Right atrium auricular region (tissue), 2 donors: ENCODE measurements around the gene AKTIP. TPM values are rescaled to one million over a fixed set of nuclear protein-coding genes. Genes with fewer than 3 reads are reported as not detected.

ENCODE experiments used
- DNase-seq: peaks from one replicate; pipeline ENCODE4 v3.0.0-alpha.2; 2019; ENCODE audit warnings: low spot score
- H3K27ac ChIP-seq, 2 donors: fragments of 200-600 bp; sonication (generic); 1 replicate in 1 of 2; 2 replicates in 1 of 2; pipeline ENCODE4 v1.5.1; 2016 to 2019
- H3K27me3 ChIP-seq, 2 donors: fragments of 200-600 bp; sonication (generic); one replicate each; pipeline versions ENCODE4 v1.5.1 to v1.6.0; 2017 to 2019
- H3K36me3 ChIP-seq: fragments of 200-600 bp; sonication (generic); one replicate; pipeline ENCODE4 v1.5.1; 2016
- H3K4me1 ChIP-seq, 2 donors: fragments of 200-600 bp; sonication (generic); one replicate each; pipeline versions ENCODE4 v1.5.1 to v1.6.0; 2017 to 2019
- H3K4me3 ChIP-seq, 2 donors: fragments of 200-600 bp; sonication (generic); 1 replicate in 1 of 2; 2 replicates in 1 of 2; pipeline ENCODE4 v1.5.1; 2017 to 2019; ENCODE audit warnings: mild to moderate bottlenecking in 1 of 2, moderate library complexity in 1 of 2
- H3K9me3 ChIP-seq, 2 donors: fragments of 200-600 bp; sonication (generic); one replicate each; pipeline ENCODE4 v1.5.1; 2019
- CTCF ChIP-seq, 2 donors: fragments of 200-600 bp; sonication (generic); IDR thresholded peaks; one replicate each; pipeline ENCODE4 v1.5.1; 2019; ENCODE audit warnings: antibody characterized with exemption in 2 of 2
- total RNA-seq, 2 donors: library from RNA; depleted of rRNA; stranded (reverse); fragments of >200 nt; gene quantifications; one replicate each; pipeline ENCODE4 v1.1.0, GENCODE V29; 2016

Gene AKTIP
- 10 to 100 TPM; 49.8 to 85.3 TPM for total RNA-seq

DNA sequence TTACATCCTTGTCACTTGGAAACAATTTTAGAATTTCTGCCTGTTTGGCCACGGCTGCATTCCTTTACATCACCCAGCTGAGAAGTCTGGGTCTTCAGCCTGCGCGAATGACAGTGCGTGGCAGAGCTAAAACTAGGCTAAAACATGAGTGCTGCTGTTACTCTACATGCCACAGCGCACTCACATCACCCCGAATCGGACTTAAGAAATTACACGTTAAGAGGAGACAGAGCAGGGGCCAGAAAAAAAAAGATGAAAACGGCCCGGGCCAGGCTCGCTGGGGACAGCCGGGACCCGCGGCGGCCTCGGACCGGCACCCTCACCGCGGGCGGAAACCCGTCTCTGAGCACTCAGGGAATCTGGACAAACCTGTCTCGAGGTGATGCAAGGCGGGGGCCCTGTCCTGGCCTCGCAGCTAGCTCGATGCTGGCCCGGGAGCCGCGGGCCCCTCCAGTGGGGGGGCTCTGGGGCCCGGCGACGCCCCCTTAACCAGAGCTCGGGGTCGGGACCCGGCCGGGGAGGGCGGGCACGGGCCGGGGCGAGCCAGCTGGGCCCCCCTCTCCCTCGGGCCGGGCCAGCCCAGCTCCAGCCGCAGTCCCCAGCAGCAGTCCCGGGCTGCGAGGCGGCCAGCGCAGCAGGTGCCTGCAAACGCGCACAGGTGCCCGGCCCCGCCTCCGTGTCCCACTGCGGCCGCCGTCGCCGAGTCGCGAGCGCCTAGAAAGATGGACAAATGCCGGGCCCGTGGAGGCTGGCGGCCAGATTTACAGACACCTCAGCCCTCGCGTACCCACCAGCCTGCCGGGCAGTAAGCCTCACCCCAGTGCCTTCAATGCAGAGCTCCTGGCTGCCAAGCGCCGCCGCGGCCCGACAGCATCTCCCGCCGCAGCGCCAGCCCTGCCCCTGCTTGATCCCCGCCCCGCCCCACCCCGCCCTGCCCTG, at the start of gene AKTIP:
Gene AKTIP, minus strand, starts transcription at position 879 of the 939 bp plus-strand sequence. CDS start 2,950 bp downstream, outside the sequence.
- H3K36me3 ChIP-seq: peaks cover 18% of the 10 kb centered on the region
- H3K9me3 ChIP-seq: no peaks in the 10 kb centered on the region
- H3K4me3 ChIP-seq: peak within 1 kb of the TSS; percentile 74 to 90
- no peak for DNase-seq
- no peaks in the 10 kb centered on the region for H3K27me3 ChIP-seq
- peak within 1 kb of the TSS; percentile 98 for H3K27ac ChIP-seq
- no peak for TF ChIP-seq CTCF (IDR thresholded peaks at IDR 0.05)
- peaks cover 0 to 44% of the 10 kb centered on the region in 2 donors for H3K4me1 ChIP-seq

- H3K27me3 ChIP-seq: no peaks in the 10 kb centered on the region
Observed at GRCh38 chr16:53549970-53550690, 47.1 kb upstream of the AKTIP start.

GRCh38 chr16:53546988-53547391, 44.0 kb upstream of the AKTIP start:
- TF ChIP-seq CTCF (IDR thresholded peaks at IDR 0.05): peak in 1 of 2 donors; percentile 19
- no peaks in the 10 kb centered on the region for H3K9me3 ChIP-seq
- H3K27me3 ChIP-seq: no peaks in the 10 kb centered on the region

More at GRCh38 chr16:53549970-53550690, 47.1 kb upstream of the AKTIP start:
- Histone ChIP-seq H3K9me3 (no peaks in the 10 kb centered on the region), H3K36me3 (no peaks in the 10 kb centered on the region), H3K4me1 (peaks cover 0 to 3% of the 10 kb centered on the region in 2 donors), H3K4me3 (no peak overlapping the region), H3K27ac (no peak overlapping the region)
- peak; percentile 43 to 83 for TF ChIP-seq CTCF (IDR thresholded peaks at IDR 0.05)
- DNase-seq: peak; percentile 67

GRCh38 chr16:53545433-53545832, 42.4 kb upstream of the AKTIP start:
- TF ChIP-seq CTCF (IDR thresholded peaks at IDR 0.05): no peak
- no peak overlapping the region for H3K4me3 ChIP-seq
- no peaks in the 10 kb centered on the region for H3K27me3 ChIP-seq

More at GRCh38 chr16:53546988-53547391, 44.0 kb upstream of the AKTIP start:
- Histone ChIP-seq H3K4me3 (no peak overlapping the region), H3K27ac (no peak overlapping the region), H3K36me3 (no peaks in the 10 kb centered on the region), H3K4me1 (peaks cover 0 to 3% of the 10 kb centered on the region in 2 donors)
- DNase-seq: no peak

GRCh38 chr16:53542283-53542682, 39.3 kb upstream of the AKTIP start:
- TF ChIP-seq CTCF (IDR thresholded peaks at IDR 0.05): no peak
- DNase-seq: no peak

More at GRCh38 chr16:53545433-53545832, 42.4 kb upstream of the AKTIP start:
- no peak overlapping the region for H3K27ac ChIP-seq
- DNase-seq: no peak
- H3K4me1 ChIP-seq: peaks cover 0 to 3% of the 10 kb centered on the region in 2 donors
- no peaks in the 10 kb centered on the region for H3K9me3 ChIP-seq
- H3K36me3 ChIP-seq: no peaks in the 10 kb centered on the region

More at GRCh38 chr16:53542283-53542682, 39.3 kb upstream of the AKTIP start:
- Histone ChIP-seq H3K36me3 (no peaks in the 10 kb centered on the region), H3K4me1 (no peaks in the 10 kb centered on the region), H3K27ac (no peak overlapping the region), H3K27me3 (no peaks in the 10 kb centered on the region), H3K9me3 (no peaks in the 10 kb centered on the region), H3K4me3 (no peak overlapping the region)
